A549 (cell line): ENCODE results near the gene IAPP. TPM values are rescaled to one million over a fixed set of nuclear protein-coding genes. Genes with fewer than 3 reads are reported as not detected.
A peak's percentile ranks its signal among the peaks of the same experiment; 100 is the strongest.

ENCODE experiments used
- ATAC-seq, 2 experiments: fragments of 200-7000 bp in 1 of 2; fragments of >200 bp in 1 of 2; cut with Nextera tagmentation in 1 of 2; cut with Tn5 transposase in 1 of 2; 3 replicates each; pipeline versions ENCODE4 v1.8.0 to v1.9.1; 2018 to 2020; ENCODE audit warnings: mild to moderate bottlenecking in 1 of 2, moderate library complexity in 1 of 2
- CTCF ChIA-PET: fragments of 300-600 bp; sonication (Branson Sonifier 250); formaldehyde crosslinking; extraction: SDS; loops from one replicate; lab custom pipeline; 2021; ENCODE audit warnings: antibody characterized with exemption, inconsistent platforms; lab: Yijun Ruan, JAX
- POLR2A ChIA-PET: fragments of 350-600 bp; formaldehyde crosslinking; extraction: SDS; loops from one replicate; lab custom pipeline; 2021; ENCODE audit warnings: antibody characterized with exemption, inconsistent platforms; lab: Yijun Ruan, JAX
- DNase-seq, 2 experiments: peaks; one replicate each; pipeline versions ENCODE4 v3.0.0 to v3.0.0-alpha.2; 2011 to 2016; ENCODE audit warnings: low read depth in 1 of 2, low spot score in 1 of 2
- FAIRE-seq: peaks from 2 replicates; lab custom pipeline; 2011; peaks lifted over from hg19 to GRCh38; lab: Jason Lieb, UNC
- H3K27ac ChIP-seq, 2 experiments: fragments of >200 bp; sonication (Bioruptor Twin); formaldehyde crosslinking; 3 replicates each; pipeline ENCODE4 v1.5.1; 2016 to 2017
- H3K4me1 ChIP-seq: fragments of >200 bp; sonication (Bioruptor Twin); formaldehyde crosslinking; 3 replicates; pipeline ENCODE4 v1.6.1; 2016
- H3K4me2 ChIP-seq: fragments of >200 bp; sonication (Bioruptor Twin); formaldehyde crosslinking; 3 replicates; pipeline ENCODE4 v1.6.1; 2016
- H3K4me3 ChIP-seq: fragments of >200 bp; sonication (Bioruptor Twin); formaldehyde crosslinking; 3 replicates; pipeline ENCODE4 v1.5.1; 2016
- H3K9me3 ChIP-seq: fragments of >200 bp; sonication (Bioruptor Twin); formaldehyde crosslinking; 3 replicates; pipeline ENCODE4 v1.6.1; 2016
- CBX2 ChIP-seq: fragments of 200-600 bp; sonication (generic); IDR thresholded peaks from 2 replicates; pipeline ENCODE4 v1.6.1; 2016; ENCODE audit warnings: low read depth, mild to moderate bottlenecking, borderline replicate concordance
- CBX8 ChIP-seq: fragments of 200-600 bp; sonication (generic); IDR thresholded peaks from 2 replicates; pipeline ENCODE4 v1.6.1; 2016
- EHMT2 ChIP-seq: fragments of 200-600 bp; sonication (generic); IDR thresholded peaks from 2 replicates; pipeline ENCODE4 v1.6.1; 2016; ENCODE audit warnings: antibody characterized with exemption, low read depth, mild to moderate bottlenecking, moderate library complexity
- ESRRA ChIP-seq: fragments of 150-350 bp; IDR thresholded peaks from 2 replicates; pipeline ENCODE4 v1.6.1; 2014; ENCODE audit warnings: mild to moderate bottlenecking, low read length, borderline replicate concordance
- FOXS1 ChIP-seq: fragments of 250-450 bp; sonication (Bioruptor Pico); IDR thresholded peaks from 2 replicates; pipeline ENCODE4 v1.5.0; 2020; ENCODE audit warnings: mild to moderate bottlenecking, moderate library complexity
- HOXB5 ChIP-seq: fragments of 250-450 bp; sonication (Bioruptor Pico); IDR thresholded peaks from 2 replicates; pipeline ENCODE4 v1.5.0; 2020; ENCODE audit warnings: mild to moderate bottlenecking, moderate library complexity
- MAZ ChIP-seq: fragments of 150-350 bp; IDR thresholded peaks from 2 replicates; pipeline ENCODE4 v1.6.1; 2014; ENCODE audit warnings: antibody characterized with exemption, low read depth, low read length, borderline replicate concordance
- NFE2L2 ChIP-seq: fragments of 150-350 bp; conservative IDR thresholded peaks from 2 replicates; pipeline ENCODE4 v1.6.1; 2014; ENCODE audit warnings: low read length
- NR3C1 ChIP-seq: fragments of >200 bp; sonication (Bioruptor Twin); formaldehyde crosslinking; IDR thresholded peaks from 3 replicates; pipeline ENCODE4 v1.6.1; 2017
- PHF8 ChIP-seq: fragments of 200-600 bp; sonication (generic); IDR thresholded peaks from 2 replicates; pipeline ENCODE4 v1.6.1; 2016; ENCODE audit warnings: low read depth, mild to moderate bottlenecking, antibody characterized with exemption, moderate library complexity, borderline replicate concordance
- POLR2AphosphoS2 ChIP-seq: conservative IDR thresholded peaks from 2 replicates; pipeline ENCODE4 v1.6.1; 2012; ENCODE audit warnings: low read length, improper control_type of control experiment, inconsistent platforms
- RARB ChIP-seq: fragments of 250-450 bp; sonication (Bioruptor Pico); IDR thresholded peaks from 2 replicates; pipeline ENCODE4 v1.8.0; 2021; ENCODE audit warnings: mild to moderate bottlenecking, moderate library complexity
- RNF2 ChIP-seq: fragments of 200-600 bp; sonication (generic); IDR thresholded peaks from 2 replicates; pipeline ENCODE4 v1.6.1; 2016; ENCODE audit warnings: low read depth, mild to moderate bottlenecking, antibody characterized with exemption, moderate library complexity, borderline replicate concordance
- TFCP2L1 ChIP-seq: fragments of 250-450 bp; sonication (Bioruptor Pico); IDR thresholded peaks from 2 replicates; pipeline ENCODE4 v1.5.0; 2021; ENCODE audit warnings: mild to moderate bottlenecking
- ZC3H11A ChIP-seq: fragments of 450-650 bp; IDR thresholded peaks from 2 replicates; pipeline ENCODE4 v1.6.1; 2014; ENCODE audit warnings: antibody characterized with exemption, mild to moderate bottlenecking
- ZNF302 ChIP-seq: fragments of 250-450 bp; sonication (Bioruptor Pico); IDR thresholded peaks from 2 replicates; pipeline ENCODE4 v1.9.0; 2021; ENCODE audit warnings: inconsistent platforms, mild to moderate bottlenecking, moderate library complexity
- WGBS: methylation state at CpG from one replicate; pipeline ENCODE4 v1.1.6; 2017; ENCODE audit errors: missing lambda C conversion rate; 5-methylcytosine and 5-hydroxymethylcytosine counted together
- polyA plus RNA-seq, 4 experiments: library from polyadenylated mRNA; depleted of rRNA in 3 of 4; stranded (reverse); fragments of >200 nt; fragmentation: RNase III in 1 of 4; extraction: RNeasy Plus Mini Kit Qiagen cat#74134 plus additional on column Dnase treatment in 1 of 4; gene quantifications; 2 replicates in 3 of 4; 3 replicates in 1 of 4; pipeline ENCODE4 v1.2.3, GENCODE V29; 2011 to 2017
- TF ChIP-seq, protein P1 (sequence below): fragments of 450-650 bp; IDR thresholded peaks from 2 replicates; pipeline ENCODE4 v1.6.1; 2014; ENCODE audit warnings: antibody characterized with exemption
- TF ChIP-seq, protein P2 (sequence below): fragments of >200 bp; sonication (Bioruptor Twin); formaldehyde crosslinking; IDR thresholded peaks from 3 replicates; pipeline ENCODE4 v1.6.1; 2016
- TF ChIP-seq, protein P3 (sequence below): IDR thresholded peaks from 2 replicates; pipeline ENCODE4 v1.6.1; 2012; ENCODE audit warnings: low read depth, borderline replicate concordance
- TF ChIP-seq, protein P4 (sequence below): fragments of 150-350 bp; IDR thresholded peaks from 2 replicates; pipeline ENCODE4 v1.6.1; 2014; ENCODE audit warnings: low read depth, mild to moderate bottlenecking, low read length
- TF ChIP-seq, protein P5 (sequence below): fragments of 250-450 bp; sonication (Bioruptor Pico); IDR thresholded peaks from 2 replicates; pipeline ENCODE4 v1.5.0; 2020; ENCODE audit warnings: low read depth, mild to moderate bottlenecking, moderate library complexity
- TF ChIP-seq, protein P6 (sequence below): fragments of >200 bp; sonication (Bioruptor Twin); formaldehyde crosslinking; IDR thresholded peaks from 3 replicates; pipeline ENCODE4 v1.5.1; 2016

Gene IAPP
- polyA plus RNA-seq, 2 of the 4 experiments (the other 2 are of a cell fraction), result 0.09 TPM; not detected in 1

DNA sequence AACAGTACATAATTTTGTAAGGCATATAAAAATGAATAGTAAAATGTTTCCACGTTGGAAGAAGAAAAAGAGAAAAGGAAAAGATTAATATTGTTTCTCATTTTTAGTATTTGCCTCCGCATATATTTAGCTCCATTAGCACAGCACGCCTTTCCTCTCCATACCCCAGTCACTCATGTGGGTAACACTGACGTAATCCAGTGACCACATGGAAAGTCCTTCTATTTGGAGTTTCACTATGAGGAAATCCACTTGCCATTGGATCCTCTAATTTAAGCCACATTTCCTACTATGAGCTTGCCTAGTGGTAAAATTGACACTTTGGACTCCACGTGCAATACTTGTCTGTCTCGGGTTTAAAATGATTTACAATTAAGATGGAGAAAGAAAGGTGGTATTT, 32.3 kb upstream of the IAPP start:
- Histone ChIP-seq H3K4me2 (no peak overlapping the region), H3K4me3 (no peak overlapping the region), H3K4me1 (peaks cover 12% of the 10 kb centered on the region; the same call in 2 of the 3 replicates), H3K9me3 (no peaks in the 10 kb centered on the region), H3K27ac (no peak overlapping the region)
- no peak for FAIRE-seq
- CTCF ChIA-PET, result interaction anchor here (0.6 kb wide), 1 partner anchor 729 kb away, joined by 3 read pairs; no protein-coding TSS in a partner anchor
- no peak for TF ChIP-seq ESRRA
- POLR2A ChIA-PET, result no interaction called here
- no peak for DNase-seq
- ATAC-seq, result no peak
- 54% methylated on average over 6 of the region's 6 CpGs for WGBS

DNA sequence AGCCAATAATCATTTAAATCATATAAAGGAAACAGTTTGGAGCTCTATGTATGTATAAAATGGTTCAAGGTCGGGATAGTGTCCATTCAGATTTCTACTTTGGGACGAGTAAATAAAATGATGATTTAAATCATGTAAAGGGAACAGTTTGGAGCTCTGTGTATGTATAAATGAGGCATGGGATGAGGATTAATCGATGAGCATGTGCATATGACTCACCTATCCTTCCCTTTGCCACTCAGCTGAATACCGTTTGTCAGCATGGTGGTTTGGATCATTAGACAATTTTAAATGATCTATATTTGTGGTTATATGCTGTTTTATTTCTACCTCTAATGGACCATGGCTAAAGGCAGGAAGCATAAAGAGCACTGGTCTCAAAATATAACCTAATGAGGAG, 30.9 kb upstream of the IAPP start:
- DNase-seq (no peak), FAIRE-seq (peak; percentile 54), ATAC-seq (no peak)
- ChIA-PET POLR2A (no interaction called here), CTCF (no interaction called here)
- Histone ChIP-seq H3K4me3 (no peak overlapping the region), H3K9me3 (no peaks in the 10 kb centered on the region), H3K27ac (no peak overlapping the region), H3K4me1 (peaks cover 3% of the 10 kb centered on the region; the same call in 2 of the 3 replicates), H3K4me2 (no peak overlapping the region)
- WGBS, result 28% methylated on average over 4 of the region's 4 CpGs
- TF ChIP-seq EHMT2 (no peak), MAZ (no peak), NFE2L2 (no peak), POLR2AphosphoS2 (no peak)

DNA sequence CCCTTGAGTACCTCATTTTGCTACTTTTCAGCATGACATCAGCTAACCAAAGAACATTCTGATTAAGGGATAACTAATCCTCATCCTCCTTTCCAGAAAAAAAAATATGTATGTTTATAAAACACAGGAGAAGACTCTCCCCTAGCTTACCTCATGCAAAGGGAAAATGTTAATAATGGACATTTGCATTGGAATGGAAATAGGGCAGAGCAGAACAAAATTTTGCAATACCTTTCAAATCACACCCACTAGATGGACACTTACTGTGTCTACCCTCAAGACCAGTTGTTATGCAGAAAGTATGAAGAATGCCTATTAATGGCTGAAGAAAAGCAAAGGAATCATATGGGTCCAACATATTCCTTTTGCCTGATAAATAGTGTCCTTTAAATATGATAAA, 29.1 kb upstream of the IAPP start:
- POLR2A ChIA-PET, result no interaction called here
- no peak for ATAC-seq
- H3K4me2 ChIP-seq, result no peak overlapping the region

More for the DNA sequence above, 29.1 kb upstream of the IAPP start:
- Histone ChIP-seq H3K4me3 (no peak overlapping the region), H3K27ac (no peak overlapping the region), H3K9me3 (no peaks in the 10 kb centered on the region), H3K4me1 (no peaks in the 10 kb centered on the region)
- no peak for DNase-seq
- CTCF ChIA-PET, result no interaction called here
- FAIRE-seq, result no peak
- TF ChIP-seq RNF2, result no peak
- no peak for TF ChIP-seq PHF8
- no peak for TF ChIP-seq CBX8
- no peak for TF ChIP-seq ZC3H11A
- no peak for TF ChIP-seq MAZ
- TF ChIP-seq EHMT2, result no peak
- TF ChIP-seq, protein P1, sequence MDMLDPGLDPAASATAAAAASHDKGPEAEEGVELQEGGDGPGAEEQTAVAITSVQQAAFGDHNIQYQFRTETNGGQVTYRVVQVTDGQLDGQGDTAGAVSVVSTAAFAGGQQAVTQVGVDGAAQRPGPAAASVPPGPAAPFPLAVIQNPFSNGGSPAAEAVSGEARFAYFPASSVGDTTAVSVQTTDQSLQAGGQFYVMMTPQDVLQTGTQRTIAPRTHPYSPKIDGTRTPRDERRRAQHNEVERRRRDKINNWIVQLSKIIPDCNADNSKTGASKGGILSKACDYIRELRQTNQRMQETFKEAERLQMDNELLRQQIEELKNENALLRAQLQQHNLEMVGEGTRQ, result no peak
- TF ChIP-seq, protein P2, sequence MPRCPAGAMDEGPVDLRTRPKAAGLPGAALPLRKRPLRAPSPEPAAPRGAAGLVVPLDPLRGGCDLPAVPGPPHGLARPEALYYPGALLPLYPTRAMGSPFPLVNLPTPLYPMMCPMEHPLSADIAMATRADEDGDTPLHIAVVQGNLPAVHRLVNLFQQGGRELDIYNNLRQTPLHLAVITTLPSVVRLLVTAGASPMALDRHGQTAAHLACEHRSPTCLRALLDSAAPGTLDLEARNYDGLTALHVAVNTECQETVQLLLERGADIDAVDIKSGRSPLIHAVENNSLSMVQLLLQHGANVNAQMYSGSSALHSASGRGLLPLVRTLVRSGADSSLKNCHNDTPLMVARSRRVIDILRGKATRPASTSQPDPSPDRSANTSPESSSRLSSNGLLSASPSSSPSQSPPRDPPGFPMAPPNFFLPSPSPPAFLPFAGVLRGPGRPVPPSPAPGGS, result no peak
- TF ChIP-seq TFCP2L1, result no peak
- TF ChIP-seq RARB (CRISPR knock-in tag), result no peak
- TF ChIP-seq, protein P3, sequence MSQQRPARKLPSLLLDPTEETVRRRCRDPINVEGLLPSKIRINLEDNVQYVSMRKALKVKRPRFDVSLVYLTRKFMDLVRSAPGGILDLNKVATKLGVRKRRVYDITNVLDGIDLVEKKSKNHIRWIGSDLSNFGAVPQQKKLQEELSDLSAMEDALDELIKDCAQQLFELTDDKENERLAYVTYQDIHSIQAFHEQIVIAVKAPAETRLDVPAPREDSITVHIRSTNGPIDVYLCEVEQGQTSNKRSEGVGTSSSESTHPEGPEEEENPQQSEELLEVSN, result no peak
- TF ChIP-seq CBX2, result no peak
- TF ChIP-seq HOXB5 (CRISPR knock-in tag), result no peak
- TF ChIP-seq NR3C1, result no peak
- TF ChIP-seq ZNF302, result no peak
- TF ChIP-seq, protein P4, sequence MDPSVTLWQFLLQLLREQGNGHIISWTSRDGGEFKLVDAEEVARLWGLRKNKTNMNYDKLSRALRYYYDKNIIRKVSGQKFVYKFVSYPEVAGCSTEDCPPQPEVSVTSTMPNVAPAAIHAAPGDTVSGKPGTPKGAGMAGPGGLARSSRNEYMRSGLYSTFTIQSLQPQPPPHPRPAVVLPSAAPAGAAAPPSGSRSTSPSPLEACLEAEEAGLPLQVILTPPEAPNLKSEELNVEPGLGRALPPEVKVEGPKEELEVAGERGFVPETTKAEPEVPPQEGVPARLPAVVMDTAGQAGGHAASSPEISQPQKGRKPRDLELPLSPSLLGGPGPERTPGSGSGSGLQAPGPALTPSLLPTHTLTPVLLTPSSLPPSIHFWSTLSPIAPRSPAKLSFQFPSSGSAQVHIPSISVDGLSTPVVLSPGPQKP, result no peak
- no peak for TF ChIP-seq FOXS1 (CRISPR knock-in tag)
- TF ChIP-seq, protein P5, sequence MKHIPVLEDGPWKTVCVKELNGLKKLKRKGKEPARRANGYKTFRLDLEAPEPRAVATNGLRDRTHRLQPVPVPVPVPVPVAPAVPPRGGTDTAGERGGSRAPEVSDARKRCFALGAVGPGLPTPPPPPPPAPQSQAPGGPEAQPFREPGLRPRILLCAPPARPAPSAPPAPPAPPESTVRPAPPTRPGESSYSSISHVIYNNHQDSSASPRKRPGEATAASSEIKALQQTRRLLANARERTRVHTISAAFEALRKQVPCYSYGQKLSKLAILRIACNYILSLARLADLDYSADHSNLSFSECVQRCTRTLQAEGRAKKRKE (CRISPR knock-in tag), result no peak
- TF ChIP-seq, protein P6, sequence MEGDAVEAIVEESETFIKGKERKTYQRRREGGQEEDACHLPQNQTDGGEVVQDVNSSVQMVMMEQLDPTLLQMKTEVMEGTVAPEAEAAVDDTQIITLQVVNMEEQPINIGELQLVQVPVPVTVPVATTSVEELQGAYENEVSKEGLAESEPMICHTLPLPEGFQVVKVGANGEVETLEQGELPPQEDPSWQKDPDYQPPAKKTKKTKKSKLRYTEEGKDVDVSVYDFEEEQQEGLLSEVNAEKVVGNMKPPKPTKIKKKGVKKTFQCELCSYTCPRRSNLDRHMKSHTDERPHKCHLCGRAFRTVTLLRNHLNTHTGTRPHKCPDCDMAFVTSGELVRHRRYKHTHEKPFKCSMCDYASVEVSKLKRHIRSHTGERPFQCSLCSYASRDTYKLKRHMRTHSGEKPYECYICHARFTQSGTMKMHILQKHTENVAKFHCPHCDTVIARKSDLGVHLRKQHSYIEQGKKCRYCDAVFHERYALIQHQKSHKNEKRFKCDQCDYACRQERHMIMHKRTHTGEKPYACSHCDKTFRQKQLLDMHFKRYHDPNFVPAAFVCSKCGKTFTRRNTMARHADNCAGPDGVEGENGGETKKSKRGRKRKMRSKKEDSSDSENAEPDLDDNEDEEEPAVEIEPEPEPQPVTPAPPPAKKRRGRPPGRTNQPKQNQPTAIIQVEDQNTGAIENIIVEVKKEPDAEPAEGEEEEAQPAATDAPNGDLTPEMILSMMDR, result no peak
